ENCODE results near the gene TSPO. TPM values are rescaled to one million over a fixed set of nuclear protein-coding genes. Genes with fewer than 3 reads are reported as not detected.
"Not testable (repeated sequence)": the region's sequence is repeated elsewhere in the genome, so short reads cannot be mapped to it uniquely, and the experiment has no call there.

The TSPO gene
- total and polyA plus RNA-seq, 7 experiments from 2014 or later = 56.1 to 357 (median 102) TPM

- intact Hi-C loops (cut with micrococcal nuclease) = loop anchor here in 1 of 2 donors (1.0 to 2.0 kb wide), 2 partner anchors 26 to 356 kb away; partner anchors contain the start of gene BIK
- no peak overlapping the region for H3K4me3 ChIP-seq (ENCODE audit: low read length)
- ATAC-seq (no peak), DNase-seq (no peak)
- POLR2A ChIA-PET = no interaction called here
- peaks cover 0 to 1% of the 10 kb centered on the region in 2 donors for H3K4me1 ChIP-seq (ENCODE audit: control insufficient read depth in 2 of 2, insufficient read depth in 2 of 2, low read length in 2 of 2)
- H3K27me3 ChIP-seq (ENCODE audit: control insufficient read depth in 2 of 2, insufficient read depth in 2 of 2, low read length in 2 of 2) = no peaks in the 10 kb centered on the region
- peaks cover 0 to 67% (median 0%) of the 10 kb centered on the region in 3 experiments for H3K36me3 ChIP-seq (ENCODE audit: control insufficient read depth in 2 of 3, insufficient read depth in 3 of 3, low read length in 3 of 3)
- no peak overlapping the region for H3K27ac ChIP-seq (ENCODE audit: low read depth, low read length)
- H3K36me3 Mint-ChIP-seq = peaks cover 3 to 34% (median 13%) of the 10 kb centered on the region in 5 donors
- H3K9me3 Mint-ChIP-seq = peaks cover 0 to 2% (median 0%) of the 10 kb centered on the region in 11 donors
- H3K4me1 Mint-ChIP-seq = peaks cover 4 to 18% (median 10%) of the 10 kb centered on the region in 7 donors
- CTCF ChIA-PET = no interaction called here
- no peak overlapping the region for H3K27ac Mint-ChIP-seq
- no peaks in the 10 kb centered on the region for H3K27me3 Mint-ChIP-seq
- H3K4me3 Mint-ChIP-seq = no peak overlapping the region
- no peaks in the 10 kb centered on the region for H3K9me3 ChIP-seq (ENCODE audit: control insufficient read depth in 2 of 3, low read length in 3 of 3)
Measured at GRCh38 chr22:43136801-43137200, 14.6 kb upstream of the TSPO start.

- Mint-ChIP-seq H3K27ac (peak within 1 kb of the TSS; percentile 85 to 97 (median 93)), H3K4me3 (peak within 1 kb of the TSS; percentile 82 to 92 (median 88)), H3K4me1 (peaks cover 21 to 53% (median 33%) of the 10 kb centered on the region in 7 donors), H3K9me3 (peaks cover 0 to 2% (median 0%) of the 10 kb centered on the region in 11 donors), H3K36me3 (peaks cover 3 to 16% (median 3%) of the 10 kb centered on the region in 5 donors), H3K27me3 (no peaks in the 10 kb centered on the region)
- ATAC-seq (peak; percentile 90), DNase-seq (peak; percentile 71 to 92 (median 75))
- peaks cover 6 to 7% of the 10 kb centered on the region in 2 donors for H3K4me1 ChIP-seq (ENCODE audit: control insufficient read depth in 2 of 2, insufficient read depth in 2 of 2, low read length in 2 of 2)
- peak within 1 kb of the TSS; percentile 79 for H3K4me3 ChIP-seq (ENCODE audit: low read length)
- H3K27me3 ChIP-seq (ENCODE audit: control insufficient read depth in 2 of 2, insufficient read depth in 2 of 2, low read length in 2 of 2) = no peaks in the 10 kb centered on the region
- ChIA-PET POLR2A (interaction anchor here (1.4 to 4.3 kb wide), 3 partner anchors 31 to 528 kb away, joined by 3 to 18 read pairs (median 6); partner anchors contain the start of genes POLDIP3 and TTLL12), CTCF (no interaction called here)
- H3K9me3 ChIP-seq (ENCODE audit: control insufficient read depth in 2 of 3, low read length in 3 of 3) = no peaks in the 10 kb centered on the region
- peaks cover 0 to 20% (median 0%) of the 10 kb centered on the region in 3 experiments for H3K36me3 ChIP-seq (ENCODE audit: control insufficient read depth in 2 of 3, insufficient read depth in 3 of 3, low read length in 3 of 3)
- H3K27ac ChIP-seq (ENCODE audit: low read depth, low read length) = peak within 1 kb of the TSS; percentile 78
- intact Hi-C loops (cut with micrococcal nuclease) = loop anchor here (1.0 to 2.0 kb wide), 3 partner anchors 9 to 54 kb away; partner anchors contain the start of genes TTLL12 (in 2 of the 2) and TTLL1 (in 1 of the 2)
Measured at GRCh38 chr22:43142880-43143562, 8.3 kb upstream of the TSPO start, which contains the start of gene MCAT. MCAT (minus strand) TSS chr22:43143398; CDS start chr22:43143348, 50 bp downstream.

GRCh38 chr22:43144949-43145348 is 6.4 kb upstream of the TSPO start:
- ChIA-PET POLR2A (interaction anchor here (1.3 to 4.3 kb wide), 2 partner anchors 42 to 130 kb away, joined by 3 to 18 read pairs; partner anchors contain the start of genes PACSIN2 and TTLL12), CTCF (interaction anchor here (0.6 to 0.7 kb wide), 3 partner anchors 68 to 769 kb away, joined by 3 to 6 read pairs (median 3); no protein-coding TSS in a partner anchor)
- peaks cover 0 to 7% (median 3%) of the 10 kb centered on the region in 5 donors for H3K36me3 Mint-ChIP-seq
- peak overlapping the region in 5 of 9 donors; percentile 36 to 65 (median 40) for H3K27ac Mint-ChIP-seq
- H3K36me3 ChIP-seq (ENCODE audit: control insufficient read depth in 2 of 3, insufficient read depth in 3 of 3, low read length in 3 of 3) = peaks cover 0 to 4% (median 0%) of the 10 kb centered on the region in 3 experiments
- H3K9me3 ChIP-seq (ENCODE audit: control insufficient read depth in 2 of 3, low read length in 3 of 3) = no peaks in the 10 kb centered on the region
- no peak overlapping the region for H3K27ac ChIP-seq (ENCODE audit: low read depth, low read length)
- no peaks in the 10 kb centered on the region for H3K27me3 Mint-ChIP-seq
- H3K4me3 Mint-ChIP-seq = peak overlapping the region in 2 of 10 donors; percentile 51 to 52
- H3K9me3 Mint-ChIP-seq = no peaks in the 10 kb centered on the region
- peaks cover 25 to 49% (median 29%) of the 10 kb centered on the region in 7 donors for H3K4me1 Mint-ChIP-seq
- H3K27me3 ChIP-seq (ENCODE audit: control insufficient read depth in 2 of 2, insufficient read depth in 2 of 2, low read length in 2 of 2) = no peaks in the 10 kb centered on the region
- DNase-seq = no peak
- no peak for ATAC-seq
- H3K4me1 ChIP-seq (ENCODE audit: control insufficient read depth in 2 of 2, insufficient read depth in 2 of 2, low read length in 2 of 2) = peaks cover 6 to 7% of the 10 kb centered on the region in 2 donors
- intact Hi-C loops (cut with micrococcal nuclease) = no loop called here
- no peak overlapping the region for H3K4me3 ChIP-seq (ENCODE audit: low read length)

GRCh38 chr22:43145371-43145770 is 6.0 kb upstream of the TSPO start:
- Mint-ChIP-seq H3K4me1 (peaks cover 22 to 49% (median 27%) of the 10 kb centered on the region in 7 donors), H3K4me3 (peak overlapping the region in 1 of 10 donors; percentile 51), H3K27ac (peak overlapping the region in 1 of 9 donors; percentile 38)
- H3K9me3 ChIP-seq (ENCODE audit: control insufficient read depth in 2 of 3, low read length in 3 of 3); H3K36me3 ChIP-seq (ENCODE audit: control insufficient read depth in 2 of 3, insufficient read depth in 3 of 3, low read length in 3 of 3); ATAC-seq; H3K4me3 ChIP-seq (ENCODE audit: low read length); DNase-seq; H3K27me3 Mint-ChIP-seq; H3K4me1 ChIP-seq (ENCODE audit: control insufficient read depth in 2 of 2, insufficient read depth in 2 of 2, low read length in 2 of 2); H3K9me3 Mint-ChIP-seq; intact Hi-C loops (cut with micrococcal nuclease); H3K36me3 Mint-ChIP-seq; H3K27ac ChIP-seq (ENCODE audit: low read depth, low read length); H3K27me3 ChIP-seq (ENCODE audit: control insufficient read depth in 2 of 2, insufficient read depth in 2 of 2, low read length in 2 of 2): not testable (repeated sequence)
- ChIA-PET POLR2A (interaction anchor here (1.3 to 4.3 kb wide), 2 partner anchors 42 to 130 kb away, joined by 3 to 18 read pairs; partner anchors contain the start of genes PACSIN2 and TTLL12), CTCF (interaction anchor here (0.6 kb wide), 2 partner anchors 69 to 486 kb away, joined by 3 to 6 read pairs; no protein-coding TSS in a partner anchor)

GRCh38 chr22:43146332-43146731 is 5.0 kb upstream of the TSPO start:
- H3K36me3 Mint-ChIP-seq; H3K4me3 ChIP-seq (ENCODE audit: low read length); H3K27me3 Mint-ChIP-seq; intact Hi-C loops (cut with micrococcal nuclease); H3K9me3 Mint-ChIP-seq; ATAC-seq; DNase-seq; H3K9me3 ChIP-seq (ENCODE audit: control insufficient read depth in 2 of 3, low read length in 3 of 3); H3K36me3 ChIP-seq (ENCODE audit: control insufficient read depth in 2 of 3, insufficient read depth in 3 of 3, low read length in 3 of 3); H3K27ac ChIP-seq (ENCODE audit: low read depth, low read length); H3K27me3 ChIP-seq (ENCODE audit: control insufficient read depth in 2 of 2, insufficient read depth in 2 of 2, low read length in 2 of 2): not testable (repeated sequence)
- Mint-ChIP-seq H3K4me1 (peaks cover 19 to 48% (median 30%) of the 10 kb centered on the region in 7 donors), H3K27ac (peak overlapping the region in 1 of 9 donors; percentile 95), H3K4me3 (peak overlapping the region in 3 of 10 donors; percentile 23 to 47 (median 29))
- CTCF ChIA-PET = interaction anchor here (0.6 kb wide), 1 partner anchor 858 kb away, joined by 7 read pairs; no protein-coding TSS in a partner anchor
- POLR2A ChIA-PET = interaction anchor here (0.6 to 1.0 kb wide), 2 partner anchors 42 to 1560 kb away, joined by 4 to 5 read pairs; no protein-coding TSS in a partner anchor
- H3K4me1 ChIP-seq (ENCODE audit: control insufficient read depth in 2 of 2, insufficient read depth in 2 of 2, low read length in 2 of 2) = peaks cover 7 to 11% of the 10 kb centered on the region in 2 donors

- DNase-seq (no peak), ATAC-seq (no peak)
- H3K4me1 ChIP-seq (ENCODE audit: control insufficient read depth in 2 of 2, insufficient read depth in 2 of 2, low read length in 2 of 2) = peaks cover 3 to 16% of the 10 kb centered on the region in 2 donors
- Mint-ChIP-seq H3K4me1 (peaks cover 19 to 45% (median 28%) of the 10 kb centered on the region in 7 donors), H3K9me3 (no peaks in the 10 kb centered on the region), H3K4me3 (peak overlapping the region in 9 of 10 donors; percentile 15 to 84 (median 66)), H3K36me3 (no peaks in the 10 kb centered on the region), H3K27me3 (no peaks in the 10 kb centered on the region), H3K27ac (peak overlapping the region; percentile 54 to 95 (median 85))
- POLR2A ChIA-PET = interaction anchor here (1.4 kb wide), 1 partner anchor 38 kb away, joined by 3 read pairs; the partner anchor contains the start of gene BIK
- intact Hi-C loops (cut with micrococcal nuclease) = no loop called here
- peaks cover 0 to 6% (median 0%) of the 10 kb centered on the region in 3 experiments for H3K36me3 ChIP-seq (ENCODE audit: control insufficient read depth in 2 of 3, insufficient read depth in 3 of 3, low read length in 3 of 3)
- H3K4me3 ChIP-seq (ENCODE audit: low read length) = no peak overlapping the region
- H3K27me3 ChIP-seq (ENCODE audit: control insufficient read depth in 2 of 2, insufficient read depth in 2 of 2, low read length in 2 of 2) = no peaks in the 10 kb centered on the region
- no peak overlapping the region for H3K27ac ChIP-seq (ENCODE audit: low read depth, low read length)
- H3K9me3 ChIP-seq (ENCODE audit: control insufficient read depth in 2 of 3, low read length in 3 of 3) = no peaks in the 10 kb centered on the region
- CTCF ChIA-PET = no interaction called here
Measured at GRCh38 chr22:43147821-43148220, 3.5 kb upstream of the TSPO start.
